ENCODE measurements around the gene YIPF4.
"Not testable (repeated sequence)": the region's sequence is repeated elsewhere in the genome, so short reads cannot be mapped to it uniquely, and the experiment has no call there.

YIPF4 gene

GRCh38 chr2:32277674-32278477 is at the start of gene YIPF4:
YIPF4 (plus strand) TSS chr2:32277904; CDS start chr2:32278156, 252 bp downstream.
- DNase-seq, result peak; percentile 37 to 95 (median 77)

GRCh38 chr2:32228181-32228580 is 49.5 kb upstream of the YIPF4 start:
- DNase-seq, result no peak

- DNase-seq, result no peak
Observed at GRCh38 chr2:32229635-32230034, 48.1 kb upstream of the YIPF4 start.

DNA sequence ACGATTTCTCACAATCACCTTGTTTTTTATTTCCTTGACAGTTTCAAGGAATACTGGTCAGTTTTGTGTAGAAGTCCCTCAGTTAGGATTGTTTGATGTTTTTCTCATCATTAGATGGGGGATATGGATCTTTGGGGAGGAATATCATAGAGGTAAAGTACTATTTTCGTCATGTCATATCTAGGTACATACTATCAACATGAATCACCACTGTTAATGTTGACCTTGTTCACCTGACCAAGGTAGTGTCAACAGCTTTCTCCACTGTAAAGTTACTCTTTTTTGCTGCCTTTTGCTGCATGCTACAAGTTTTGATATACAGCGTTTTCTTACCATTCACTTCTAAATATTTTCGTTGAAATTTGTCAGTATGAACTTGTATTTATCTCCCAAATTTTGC is 45.7 kb upstream of the YIPF4 start:
- DNase-seq, result no peak

DNA sequence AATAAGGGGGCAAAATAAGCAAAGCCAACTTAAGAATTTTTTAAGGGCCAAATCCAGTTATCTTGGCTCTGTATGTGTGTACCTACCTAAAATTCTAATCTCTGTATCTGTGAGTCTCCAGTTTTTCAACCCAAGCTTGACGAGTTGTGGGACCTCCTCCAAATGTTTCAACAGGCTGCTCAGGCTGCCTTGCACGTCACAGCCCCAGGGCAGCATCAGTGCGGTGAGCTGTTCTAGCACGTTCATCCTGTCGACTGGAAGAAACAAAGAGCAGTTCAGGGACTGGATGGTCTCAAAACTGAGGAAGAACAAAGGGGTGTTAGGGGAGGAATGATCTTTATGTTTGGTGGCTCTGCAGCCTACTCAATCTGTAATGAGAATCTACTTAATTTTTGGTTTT is 42.4 kb upstream of the YIPF4 start:
- no peak for DNase-seq

DNA sequence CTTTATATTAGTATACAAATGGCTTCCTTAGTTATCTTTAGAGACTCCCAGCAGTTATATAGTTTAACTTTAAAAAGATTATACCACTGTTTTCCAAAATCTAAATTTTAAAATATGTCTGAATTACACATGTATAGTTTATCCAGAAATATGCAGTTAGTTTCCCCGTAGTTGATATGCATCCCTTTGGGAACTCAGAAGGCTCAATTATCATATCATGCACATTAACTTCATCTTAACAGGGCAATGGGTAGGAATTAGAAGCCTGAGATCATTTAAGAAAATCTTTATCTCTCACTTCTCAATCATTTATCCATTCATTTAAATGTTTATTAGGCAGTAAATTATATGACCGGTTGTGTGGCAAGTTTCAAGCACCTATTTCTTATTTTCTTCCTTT is 40.2 kb upstream of the YIPF4 start:
- no peak for DNase-seq

DNA sequence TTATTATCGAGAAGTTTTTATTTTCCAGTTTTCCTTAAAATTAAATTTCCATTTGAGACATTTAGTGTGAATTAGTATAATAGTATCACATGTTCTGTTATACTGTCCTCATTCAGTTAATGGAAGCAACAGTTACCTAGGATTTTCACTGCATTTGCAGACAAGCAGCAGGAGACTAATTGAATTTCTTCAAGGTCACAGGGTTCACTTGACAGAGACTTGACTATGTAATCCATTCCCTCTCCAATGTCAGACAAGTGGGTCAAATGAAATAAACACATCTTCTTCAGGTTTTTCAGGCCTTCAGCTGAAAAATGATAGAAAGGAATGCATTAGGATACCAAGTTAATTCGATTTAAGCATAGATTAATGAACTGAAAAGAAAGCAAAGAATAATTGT is 39.7 kb upstream of the YIPF4 start:
- DNase-seq, result no peak

- DNase-seq, result no peak
Observed at GRCh38 chr2:32242331-32242730, 35.4 kb upstream of the YIPF4 start.

GRCh38 chr2:32246911-32247310 is 30.8 kb upstream of the YIPF4 start:
- DNase-seq, result no peak

- DNase-seq, result no peak
Observed at GRCh38 chr2:32248299-32248698, 29.4 kb upstream of the YIPF4 start.

DNA sequence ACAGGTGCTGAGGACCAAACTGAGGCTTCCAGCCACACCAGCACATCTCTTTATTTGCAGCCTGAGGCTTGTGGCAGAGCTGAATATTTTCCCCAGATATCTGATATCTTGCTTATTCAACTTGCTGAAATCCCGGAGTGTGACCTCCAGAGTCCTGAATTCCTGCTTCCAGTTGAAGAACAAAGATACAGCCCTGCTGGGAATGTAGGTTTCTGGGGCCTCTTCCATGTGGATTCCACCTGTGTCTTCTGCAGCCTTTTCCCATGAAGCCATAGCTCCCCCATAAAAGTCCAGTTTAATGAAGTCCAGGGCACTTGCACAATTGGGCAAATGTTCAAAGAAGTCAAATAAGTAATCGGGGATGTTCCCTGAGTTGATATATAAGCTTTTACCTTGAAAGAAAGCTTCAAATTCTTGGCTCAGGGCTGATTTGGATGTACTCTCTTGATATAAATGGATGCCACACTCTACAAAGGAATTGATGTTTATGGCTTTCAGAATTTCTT is 27.9 kb upstream of the YIPF4 start:
- DNase-seq, result no peak

GRCh38 chr2:32250290-32250689 is 27.4 kb upstream of the YIPF4 start:
- no peak for DNase-seq

DNA sequence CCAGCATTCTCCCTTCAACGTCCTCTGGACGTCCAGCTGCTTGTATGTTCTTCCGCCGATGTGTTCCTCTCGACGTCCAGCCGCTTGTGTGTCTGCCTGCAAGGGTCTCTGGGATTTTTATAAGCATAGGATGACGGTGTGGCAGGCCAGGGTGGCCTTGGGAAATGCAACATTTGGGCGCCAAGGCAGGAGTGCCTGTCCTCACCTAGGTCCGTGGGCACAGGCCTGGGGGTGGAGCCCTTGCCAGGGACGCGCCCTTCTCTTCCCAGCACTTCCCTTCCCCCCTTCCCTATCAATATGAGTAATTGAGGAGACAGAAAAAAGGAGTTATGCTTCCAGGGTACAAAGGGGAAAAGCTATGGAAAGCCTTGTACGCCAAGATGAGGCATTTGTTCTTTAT is 19.5 kb upstream of the YIPF4 start:
- DNase-seq, result no peak

DNA sequence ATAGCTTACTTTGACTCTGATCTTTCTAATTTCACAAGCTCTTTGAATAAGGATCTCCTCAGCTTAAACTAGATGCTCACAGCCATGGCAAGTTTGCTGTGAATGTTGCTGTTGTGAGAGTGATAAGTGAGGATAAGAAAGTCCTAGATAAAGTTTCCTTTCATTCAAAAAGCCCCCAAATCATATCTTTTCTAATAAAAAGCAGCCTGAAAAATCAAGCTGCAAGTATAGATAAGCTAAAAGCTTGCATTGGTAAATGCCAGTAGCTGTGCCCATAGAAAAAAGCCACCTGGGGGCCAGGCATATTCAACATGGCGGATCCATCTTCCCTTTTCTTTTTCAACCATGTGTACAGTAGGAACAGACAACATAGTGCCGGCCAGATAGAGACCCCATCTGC is 17.3 kb upstream of the YIPF4 start:
- no peak for DNase-seq

- peak in 1 of 51 donors; percentile 1 for DNase-seq
Observed at GRCh38 chr2:32262105-32262504, 15.6 kb upstream of the YIPF4 start.

GRCh38 chr2:32264422-32265105 is 13.1 kb upstream of the YIPF4 start, which contains the start of gene NLRC4:
NLRC4 (minus strand) TSS chr2:32264886; CDS start chr2:32256775, 8,111 bp downstream.
- peak in 1 of 51 donors; percentile 5 for DNase-seq

DNA sequence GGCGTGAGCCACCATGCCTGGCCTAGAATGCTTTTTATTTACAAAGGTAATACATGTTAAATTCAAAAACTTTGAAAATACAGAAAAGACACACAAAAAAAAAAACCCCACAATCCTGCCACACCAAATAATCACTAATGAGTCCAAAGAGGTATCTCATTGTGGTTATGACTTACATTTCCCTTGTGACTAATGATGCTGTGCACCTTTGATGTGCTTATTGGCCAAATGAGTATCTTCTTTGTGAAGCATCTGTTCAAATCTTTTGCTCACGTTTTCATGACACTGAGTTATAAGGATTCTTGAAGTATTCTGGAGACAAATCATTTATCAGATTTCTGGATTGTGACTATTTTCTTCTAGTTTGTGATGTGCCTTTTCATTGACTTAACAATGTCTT is 6.6 kb upstream of the YIPF4 start:
- DNase-seq, result no peak

- no peak for DNase-seq
Observed at GRCh38 chr2:32272279-32272678, 5.4 kb upstream of the YIPF4 start.

DNA sequence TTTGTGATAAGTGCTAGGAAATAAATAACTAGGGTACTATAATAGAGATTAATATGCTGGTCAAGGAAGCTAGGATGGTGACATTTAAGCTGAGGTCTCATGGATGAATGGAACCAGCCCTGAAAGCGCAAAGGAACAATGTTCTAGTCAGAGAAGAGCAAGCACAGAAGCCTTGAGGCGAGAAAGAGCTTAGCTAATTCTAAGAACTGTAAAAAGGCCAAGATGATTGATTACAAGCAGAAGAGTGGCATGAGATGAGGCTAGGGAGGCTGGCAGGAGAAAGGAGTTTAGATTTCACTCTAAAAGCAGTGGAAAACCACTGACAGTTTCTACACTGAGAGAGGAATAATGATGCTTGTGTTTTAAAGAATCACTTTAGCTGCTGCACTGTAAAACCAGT is 3.4 kb upstream of the YIPF4 start:
- DNase-seq, result no peak

GRCh38 chr2:32275790-32276189 is 1.9 kb upstream of the YIPF4 start:
- not testable (repeated sequence) for DNase-seq

DNA sequence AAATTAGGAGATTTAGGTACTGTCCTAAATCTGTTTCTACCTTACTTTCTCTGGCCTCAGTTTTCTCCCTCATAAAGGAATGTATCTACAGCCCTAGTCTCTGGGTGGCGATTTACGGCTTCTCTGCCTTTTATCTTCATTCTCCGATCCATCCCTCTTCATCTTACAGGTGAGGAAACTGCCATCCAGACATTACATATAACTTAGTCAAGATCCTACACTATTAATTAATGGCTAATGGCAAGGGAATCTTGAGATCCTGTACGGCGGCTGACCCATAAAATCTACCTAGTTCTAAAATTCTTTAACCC is 386 bp upstream of the YIPF4 start:
- DNase-seq, result no peak

GRCh38 chr2:32278478-32278853 is 762 bp downstream of the YIPF4 start:
- no peak for DNase-seq

DNA sequence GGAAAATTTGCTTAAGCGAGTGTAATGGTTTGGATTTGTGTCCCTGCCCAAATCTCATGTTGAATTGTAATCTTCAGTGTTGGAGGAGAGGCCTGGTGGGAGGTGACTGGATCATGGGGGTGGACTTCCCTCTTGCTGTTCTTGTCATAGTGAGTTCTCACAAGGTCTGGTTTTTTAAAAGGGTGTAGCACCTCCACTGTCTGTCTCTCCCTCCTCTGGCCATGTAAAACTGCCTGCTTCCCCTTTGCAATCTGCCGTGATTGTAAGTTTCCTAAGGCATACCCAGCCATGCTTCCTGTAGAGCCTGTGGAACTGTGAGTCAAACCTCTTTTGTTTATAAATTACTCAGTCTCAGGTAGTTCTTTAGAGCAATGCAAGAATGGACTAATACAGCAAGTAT is 6.6 kb downstream of the YIPF4 start:
- no peak for DNase-seq

All from hypothalamus (tissue), 51 donors.